ENCODE results near the gene CAB39. TPM values are rescaled to one million over a fixed set of nuclear protein-coding genes. Genes with fewer than 3 reads are reported as not detected.

The CAB39 gene
- total and polyA plus RNA-seq, 10 donors: 24.4 to 120 (median 80.2) TPM

DNA sequence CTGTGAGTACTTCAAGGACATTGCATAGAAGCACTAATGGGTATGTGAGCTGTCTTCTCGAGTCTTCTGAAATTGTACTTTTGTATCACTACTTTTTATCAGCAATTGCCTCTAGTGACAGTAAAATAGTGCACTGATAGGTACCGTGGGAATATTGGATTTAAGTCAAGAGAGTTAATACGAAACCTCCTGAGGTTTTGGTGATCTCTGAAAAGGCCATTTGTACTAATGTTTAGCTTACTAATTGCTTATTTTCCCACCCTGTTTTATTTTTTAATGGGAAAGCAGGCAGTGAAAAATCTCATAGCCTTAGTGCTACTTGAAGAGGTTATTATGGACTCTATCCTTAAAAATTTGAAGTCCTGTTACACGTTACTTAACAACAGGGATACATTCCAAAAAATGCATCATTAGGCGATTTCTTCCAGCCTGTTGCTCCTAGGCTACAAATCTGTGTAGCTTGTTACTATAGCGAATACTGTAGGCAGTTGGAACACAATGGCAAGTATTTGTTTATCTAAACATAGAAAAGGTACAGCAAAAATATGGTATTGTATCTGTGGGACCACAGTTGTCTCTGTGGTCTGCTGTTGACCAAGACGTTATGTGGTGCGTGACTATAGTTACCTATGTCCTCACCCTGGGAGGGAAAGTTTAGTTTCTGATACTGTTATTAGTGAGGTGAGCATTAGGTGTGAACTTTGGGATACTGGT is 65.9 kb downstream of the CAB39 start:
- DNase-seq: no peak
- TF ChIP-seq POLR2A (IDR thresholded peaks at IDR 0.05) (no peak), POLR2AphosphoS5 (IDR thresholded peaks at IDR 0.05) (no peak), CTCF (IDR thresholded peaks at IDR 0.05 in 8 of 11, conservative IDR thresholded peaks at IDR 0.05 in 3 of 11) (no peak)
- intact Hi-C loops (cut with DNase I; ENCODE audit: low total_unique reads): no loop called here
- H3K9me3 ChIP-seq: no peaks in the 10 kb centered on the region
- 90 to 94% (median 93%) methylated on average over 8 of the region's 8 CpGs for WGBS, 5 donors
- peaks cover 8 to 100% (median 52%) of the 10 kb centered on the region in 6 donors for H3K4me1 ChIP-seq
- H3K36me3 ChIP-seq: peaks cover 0 to 74% (median 6%) of the 10 kb centered on the region in 6 donors
- H3K4me3 ChIP-seq: no peak overlapping the region
- no peaks in the 10 kb centered on the region for H3K27me3 ChIP-seq (replicated peaks in 1 of 7)
- H3K27ac ChIP-seq: peak overlapping the region in 2 of 8 donors; percentile 14 to 45

DNA sequence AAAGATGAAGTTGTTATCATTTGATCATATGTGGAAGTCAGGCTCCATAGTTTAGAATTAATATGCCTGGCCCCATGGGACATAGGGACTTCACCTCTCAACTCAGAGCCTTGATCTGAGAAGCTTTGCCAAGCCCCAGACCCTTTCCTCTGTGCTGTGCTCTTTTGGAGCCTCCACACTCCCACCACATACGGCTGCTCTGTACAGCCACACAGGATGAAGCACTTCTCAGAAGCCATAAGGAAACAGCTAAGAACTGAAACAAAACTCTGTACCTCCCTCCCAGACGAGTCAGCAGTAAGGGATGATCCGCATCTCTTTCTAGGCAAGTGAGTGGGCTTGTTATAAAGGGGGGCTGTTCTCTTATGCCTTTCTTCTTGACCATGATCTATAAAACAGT is 66.5 kb downstream of the CAB39 start:
- Histone ChIP-seq H3K4me1 (peaks cover 8 to 98% (median 49%) of the 10 kb centered on the region in 6 donors), H3K36me3 (peaks cover 0 to 74% (median 6%) of the 10 kb centered on the region in 6 donors), H3K4me3 (no peak overlapping the region), H3K27ac (peak overlapping the region in 2 of 8 donors; percentile 14 to 45), H3K9me3 (no peaks in the 10 kb centered on the region), H3K27me3 (replicated peaks in 1 of 7) (no peaks in the 10 kb centered on the region)
- WGBS, 5 donors: 36 to 67% (median 62%) methylated on average over 3 of the region's 3 CpGs
- TF ChIP-seq POLR2A (IDR thresholded peaks at IDR 0.05): no peak
- no peak for TF ChIP-seq CTCF (IDR thresholded peaks at IDR 0.05 in 8 of 11, conservative IDR thresholded peaks at IDR 0.05 in 3 of 11)
- TF ChIP-seq POLR2AphosphoS5 (IDR thresholded peaks at IDR 0.05): no peak
- no peak for DNase-seq
- intact Hi-C loops (cut with DNase I; ENCODE audit: low total_unique reads): no loop called here

DNA sequence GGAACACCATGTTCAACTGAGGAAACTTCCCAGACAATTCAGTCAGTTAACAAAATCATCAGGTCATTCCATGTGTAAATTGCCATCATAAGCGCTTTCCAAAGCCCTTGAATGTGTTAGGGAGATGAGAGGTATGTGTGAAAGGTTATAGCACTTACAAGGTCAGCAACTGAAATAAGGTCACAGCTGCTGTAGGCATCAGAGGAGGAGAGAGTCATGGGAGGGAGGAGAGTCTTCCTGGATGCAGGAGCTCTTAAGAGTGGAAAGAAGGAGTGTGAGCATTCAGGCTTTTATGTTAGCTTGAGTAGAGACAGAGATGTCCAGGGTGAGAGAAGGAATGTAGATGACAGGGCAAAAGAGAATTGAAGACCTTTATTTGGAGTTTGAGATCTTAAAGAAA is 67.0 kb downstream of the CAB39 start:
- H3K27me3 ChIP-seq (replicated peaks in 1 of 7): no peaks in the 10 kb centered on the region
- TF ChIP-seq POLR2A (IDR thresholded peaks at IDR 0.05): no peak
- TF ChIP-seq POLR2AphosphoS5 (IDR thresholded peaks at IDR 0.05): no peak
- TF ChIP-seq CTCF (IDR thresholded peaks at IDR 0.05 in 8 of 11, conservative IDR thresholded peaks at IDR 0.05 in 3 of 11): no peak
- DNase-seq: no peak
- peak overlapping the region in 3 of 8 donors; percentile 11 to 45 (median 14) for H3K27ac ChIP-seq
- 70 to 89% (median 81%) methylated on average over 1 of the region's 1 CpG for WGBS, 5 donors
- no peaks in the 10 kb centered on the region for H3K9me3 ChIP-seq
- no peak overlapping the region for H3K4me3 ChIP-seq
- peaks cover 8 to 98% (median 51%) of the 10 kb centered on the region in 6 donors for H3K4me1 ChIP-seq
- intact Hi-C loops (cut with DNase I; ENCODE audit: low total_unique reads): no loop called here
- peaks cover 0 to 69% (median 6%) of the 10 kb centered on the region in 6 donors for H3K36me3 ChIP-seq

GRCh38 chr2:230781130-230781797 is 68.6 kb downstream of the CAB39 start:
- no peak for DNase-seq

More at GRCh38 chr2:230781130-230781797, 68.6 kb downstream of the CAB39 start:
- Histone ChIP-seq H3K27ac (peak overlapping the region in 4 of 8 donors; percentile 12 to 68 (median 32)), H3K36me3 (peaks cover 0 to 75% (median 6%) of the 10 kb centered on the region in 6 donors), H3K27me3 (replicated peaks in 1 of 7) (no peaks in the 10 kb centered on the region), H3K9me3 (no peaks in the 10 kb centered on the region), H3K4me1 (peaks cover 8 to 98% (median 58%) of the 10 kb centered on the region in 6 donors), H3K4me3 (no peak overlapping the region)
- intact Hi-C loops (cut with DNase I; ENCODE audit: low total_unique reads): no loop called here
- peak in 1 of 3 donors; percentile 60 for TF ChIP-seq POLR2AphosphoS5 (IDR thresholded peaks at IDR 0.05)
- no peak for TF ChIP-seq CTCF (IDR thresholded peaks at IDR 0.05 in 8 of 11, conservative IDR thresholded peaks at IDR 0.05 in 3 of 11)
- TF ChIP-seq POLR2A (IDR thresholded peaks at IDR 0.05): no peak
- 76 to 88% (median 82%) methylated on average over 5 of the region's 5 CpGs for WGBS, 5 donors

Data from spleen (tissue), 11 donors.